Inferior parietal cortex (tissue), 1 donor: Measurements from ENCODE around the gene ALX4.

Experiments used
- DNase-seq: peaks from one replicate; pipeline ENCODE4 v3.0.0-alpha.2; 2016; ENCODE audit errors: extremely low spot score

ALX4 gene

GRCh38 chr11:44300844-44301563, 8.9 kb downstream of the ALX4 start:
- no peak for DNase-seq

GRCh38 chr11:44298862-44299261, 11.1 kb downstream of the ALX4 start:
- no peak for DNase-seq

DNA sequence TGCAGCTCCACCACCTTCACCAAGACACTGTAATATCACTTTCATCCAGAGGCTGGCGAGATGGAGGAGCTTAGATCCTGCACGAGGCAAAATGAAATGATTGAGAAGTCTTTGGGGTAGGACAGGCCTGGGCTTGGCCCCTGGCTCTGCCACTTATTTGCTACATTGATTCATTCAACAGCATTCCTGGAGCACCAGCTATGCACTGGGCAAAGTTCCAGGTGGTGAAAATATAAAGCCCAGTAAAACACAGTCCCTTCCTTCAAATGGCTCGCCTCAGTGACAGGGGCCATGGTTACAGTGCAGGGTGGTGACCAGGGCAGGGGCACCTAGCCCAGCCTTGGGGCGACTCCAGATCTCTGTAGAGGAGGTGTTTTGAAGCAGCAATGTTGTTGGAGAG, 19.7 kb downstream of the ALX4 start:
- DNase-seq, result no peak

DNA sequence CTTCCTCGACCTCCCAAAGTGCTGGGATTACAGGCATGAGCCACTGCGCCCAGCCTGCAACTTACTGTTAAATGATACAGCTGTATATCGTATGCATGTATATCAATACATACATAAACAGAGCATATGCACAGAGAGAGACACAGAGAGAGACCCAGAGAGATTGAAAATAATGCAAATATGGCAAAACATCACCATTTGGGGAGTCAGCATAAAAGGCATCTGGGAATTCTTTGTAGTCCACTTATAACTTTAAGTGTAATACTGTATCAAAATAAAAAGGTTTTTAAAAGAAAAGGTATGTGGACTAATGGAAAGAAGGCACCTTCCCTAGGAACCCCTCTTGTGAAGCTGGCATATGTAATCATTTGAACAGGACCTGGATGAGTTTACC, 21.8 kb downstream of the ALX4 start:
- DNase-seq, result no peak

DNA sequence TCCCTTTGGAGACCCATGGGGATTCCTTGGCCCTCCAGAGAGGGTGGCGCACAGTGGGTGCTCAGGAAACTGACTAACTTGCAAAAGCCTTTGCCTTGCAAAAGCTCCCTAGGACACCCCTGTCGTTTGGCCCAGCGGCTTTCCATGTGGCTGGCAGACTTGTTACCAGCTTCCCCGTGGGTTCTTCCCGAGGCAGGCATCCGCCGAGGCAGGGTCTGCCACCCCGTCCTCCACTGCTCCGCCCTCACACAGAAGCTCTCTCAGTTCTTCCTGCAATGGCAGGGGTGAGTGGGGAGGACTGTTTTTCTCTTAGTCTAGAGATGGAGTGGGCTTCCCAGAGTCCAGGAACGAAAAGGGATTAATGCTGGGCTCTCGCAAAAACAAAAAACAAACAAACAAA, 23.0 kb downstream of the ALX4 start:
- no peak for DNase-seq

GRCh38 chr11:44286268-44286880, 23.6 kb downstream of the ALX4 start:
- DNase-seq, result peak; percentile 55

DNA sequence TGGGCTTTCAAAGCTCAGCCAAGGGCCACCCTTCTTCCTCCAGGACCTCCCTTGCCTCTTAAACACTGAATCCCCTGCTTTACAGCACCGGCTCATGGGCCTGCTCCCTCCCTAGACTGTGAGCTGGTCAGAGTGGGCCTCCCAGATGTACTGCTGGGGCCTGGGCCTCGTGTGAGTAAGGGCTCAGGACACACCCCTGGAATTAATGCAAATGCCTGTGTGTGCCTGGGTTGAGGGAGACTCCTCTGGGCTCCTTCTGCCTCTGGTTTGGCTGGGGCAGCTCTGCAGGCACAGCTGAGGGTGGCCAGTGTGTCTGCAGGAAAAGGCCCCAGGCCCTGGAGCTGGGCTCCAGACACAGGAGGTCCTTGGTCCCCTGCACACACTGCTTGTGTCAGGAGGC, 24.2 kb downstream of the ALX4 start:
- DNase-seq, result no peak

GRCh38 chr11:44282620-44283019, 27.3 kb downstream of the ALX4 start:
- DNase-seq, result no peak

DNA sequence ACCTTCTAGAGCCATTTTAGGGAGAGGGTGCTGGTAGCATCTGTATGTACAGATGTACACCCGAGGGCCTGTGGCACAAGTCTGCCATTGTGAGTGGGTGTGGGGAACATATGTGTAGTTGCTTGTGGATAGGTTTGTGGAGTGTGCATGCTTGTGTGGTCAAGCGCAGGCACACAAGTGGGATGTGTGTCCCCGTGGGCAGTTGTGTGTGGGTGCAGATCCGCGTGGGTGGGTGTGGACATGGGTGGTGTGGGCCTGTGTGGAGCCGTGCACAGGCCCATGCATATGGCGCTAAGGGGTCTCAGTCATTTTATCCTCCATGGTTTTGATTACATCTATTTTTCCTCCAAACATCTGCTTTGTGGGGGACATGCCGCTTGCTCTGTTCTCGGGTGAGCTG, 28.8 kb downstream of the ALX4 start:
- DNase-seq, result no peak

GRCh38 chr11:44280257-44280656, 29.7 kb downstream of the ALX4 start:
- no peak for DNase-seq

DNA sequence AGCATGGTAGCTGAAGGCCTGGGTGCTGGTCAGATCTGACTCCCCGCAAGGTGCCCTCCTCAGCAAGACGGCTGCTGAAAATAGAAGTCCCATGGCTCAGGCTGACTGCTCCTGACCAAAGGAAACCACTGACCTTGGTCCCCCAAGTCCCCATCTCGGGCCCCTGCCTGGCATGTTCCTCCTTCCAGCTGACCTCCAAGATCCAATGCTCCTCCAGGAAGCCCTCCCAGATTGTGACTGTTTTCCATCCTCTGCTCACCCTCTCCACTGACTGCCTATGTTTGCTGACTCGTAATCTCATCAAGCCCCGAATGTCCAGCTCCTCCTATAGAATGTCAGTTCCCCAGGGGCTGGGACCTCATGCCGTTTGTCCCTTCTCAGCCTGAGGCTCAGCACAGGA, 30.5 kb downstream of the ALX4 start:
- DNase-seq, result no peak

DNA sequence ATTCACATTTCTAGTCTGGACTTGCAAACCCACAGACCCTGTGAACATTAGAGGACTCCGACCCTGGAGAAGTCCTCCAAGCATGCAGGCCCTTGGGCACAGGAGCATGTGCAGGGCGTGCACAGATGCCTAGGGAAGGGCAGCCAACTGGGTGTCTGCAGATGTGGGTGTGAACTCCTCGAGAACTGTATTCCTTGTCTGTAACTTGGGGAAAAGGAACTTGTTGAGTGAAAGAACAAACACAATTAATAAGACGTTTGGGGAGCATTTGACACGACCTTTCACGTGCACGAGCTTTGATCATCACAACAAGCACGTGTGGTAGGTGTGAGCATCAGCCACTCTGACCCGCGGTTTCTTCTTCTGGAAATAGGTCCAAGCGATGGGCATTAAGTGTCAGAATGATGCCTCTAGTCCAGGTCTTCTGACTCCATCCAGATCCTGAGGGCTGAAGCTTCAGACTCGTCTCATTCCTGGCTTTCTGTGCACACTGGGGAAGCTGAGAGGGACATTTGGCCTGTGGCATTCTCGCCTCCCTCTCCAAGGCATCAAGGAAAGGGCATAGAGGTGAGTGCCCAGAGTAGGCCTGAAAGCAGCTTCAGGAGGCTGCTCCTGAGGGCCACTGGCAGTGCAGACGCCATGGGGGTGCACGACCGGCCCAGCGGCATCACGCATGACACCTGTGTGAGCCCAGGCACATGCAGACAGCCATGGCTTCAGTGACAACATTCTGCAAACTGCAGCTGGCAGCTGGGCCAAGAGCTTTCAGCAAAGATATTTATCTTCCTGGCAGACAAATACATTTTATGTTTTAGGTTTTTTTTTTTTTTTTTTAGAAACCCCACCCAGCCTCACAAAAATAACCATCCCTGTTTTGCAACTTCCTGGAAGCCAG, 32.5 kb downstream of the ALX4 start:
- DNase-seq, result no peak

- DNase-seq, result no peak
Observed at GRCh38 chr11:44275961-44276550, 33.9 kb downstream of the ALX4 start.

DNA sequence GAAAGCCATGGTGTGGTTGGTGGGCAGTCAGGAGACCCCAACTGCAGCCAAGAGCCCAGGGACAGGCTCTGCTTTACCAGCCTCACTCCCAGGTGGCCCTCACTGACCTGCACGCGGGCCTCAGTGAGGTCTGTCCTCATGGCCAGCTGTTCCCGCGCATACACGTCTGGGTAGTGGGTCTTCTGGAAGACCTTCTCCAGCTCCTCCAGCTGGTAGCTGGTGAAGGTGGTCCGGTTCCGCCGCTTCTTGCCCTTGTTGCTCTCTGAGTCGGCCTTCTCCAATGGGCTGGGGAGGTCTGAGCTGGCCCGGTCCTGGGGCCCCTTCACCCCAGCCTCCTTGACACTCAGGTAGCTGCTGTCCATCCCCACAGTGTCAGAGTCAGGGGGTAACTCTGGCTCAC, 34.7 kb downstream of the ALX4 start:
- no peak for DNase-seq

DNA sequence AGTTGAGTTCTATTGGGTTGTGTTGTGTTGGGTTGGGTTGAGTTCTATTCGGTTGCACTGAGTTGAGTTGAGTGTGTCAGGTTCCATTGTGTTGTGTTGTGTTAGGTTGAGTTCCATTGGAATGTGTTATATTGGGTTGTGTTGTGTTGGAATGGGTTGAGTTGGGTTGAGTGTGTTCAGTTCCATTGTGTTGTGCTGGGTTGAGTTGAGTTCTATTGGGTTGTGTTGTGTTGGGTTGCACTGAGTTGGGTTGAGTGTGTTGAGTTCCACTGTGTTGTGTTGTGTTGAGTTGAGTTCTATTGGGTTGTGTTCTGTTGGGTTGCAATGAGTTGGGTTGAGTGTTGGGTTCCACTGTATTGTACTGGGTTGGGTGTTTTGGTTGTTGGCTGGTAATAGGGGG, 35.5 kb downstream of the ALX4 start:
- DNase-seq, result no peak

DNA sequence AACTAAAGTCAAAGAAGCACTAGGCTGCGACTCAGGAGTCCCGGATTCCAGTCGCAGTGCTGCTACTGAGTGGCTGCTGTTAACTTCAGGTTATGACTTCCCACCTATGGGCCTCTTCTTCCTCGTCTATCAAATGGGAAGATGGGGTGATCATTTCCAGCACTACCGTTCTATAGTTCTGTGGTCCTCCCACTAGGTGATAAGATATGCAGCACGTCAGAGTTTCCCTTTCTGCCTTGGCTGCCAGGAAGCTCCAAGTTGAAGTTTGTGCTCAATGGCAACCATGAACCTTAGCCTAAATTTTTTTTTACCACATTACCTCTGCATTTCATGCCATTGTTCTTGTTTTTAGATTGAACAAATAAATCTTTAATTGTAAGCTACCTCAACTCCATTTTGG, 38.7 kb downstream of the ALX4 start:
- no peak for DNase-seq

GRCh38 chr11:44270403-44271273, 39.3 kb downstream of the ALX4 start:
- DNase-seq, result no peak

DNA sequence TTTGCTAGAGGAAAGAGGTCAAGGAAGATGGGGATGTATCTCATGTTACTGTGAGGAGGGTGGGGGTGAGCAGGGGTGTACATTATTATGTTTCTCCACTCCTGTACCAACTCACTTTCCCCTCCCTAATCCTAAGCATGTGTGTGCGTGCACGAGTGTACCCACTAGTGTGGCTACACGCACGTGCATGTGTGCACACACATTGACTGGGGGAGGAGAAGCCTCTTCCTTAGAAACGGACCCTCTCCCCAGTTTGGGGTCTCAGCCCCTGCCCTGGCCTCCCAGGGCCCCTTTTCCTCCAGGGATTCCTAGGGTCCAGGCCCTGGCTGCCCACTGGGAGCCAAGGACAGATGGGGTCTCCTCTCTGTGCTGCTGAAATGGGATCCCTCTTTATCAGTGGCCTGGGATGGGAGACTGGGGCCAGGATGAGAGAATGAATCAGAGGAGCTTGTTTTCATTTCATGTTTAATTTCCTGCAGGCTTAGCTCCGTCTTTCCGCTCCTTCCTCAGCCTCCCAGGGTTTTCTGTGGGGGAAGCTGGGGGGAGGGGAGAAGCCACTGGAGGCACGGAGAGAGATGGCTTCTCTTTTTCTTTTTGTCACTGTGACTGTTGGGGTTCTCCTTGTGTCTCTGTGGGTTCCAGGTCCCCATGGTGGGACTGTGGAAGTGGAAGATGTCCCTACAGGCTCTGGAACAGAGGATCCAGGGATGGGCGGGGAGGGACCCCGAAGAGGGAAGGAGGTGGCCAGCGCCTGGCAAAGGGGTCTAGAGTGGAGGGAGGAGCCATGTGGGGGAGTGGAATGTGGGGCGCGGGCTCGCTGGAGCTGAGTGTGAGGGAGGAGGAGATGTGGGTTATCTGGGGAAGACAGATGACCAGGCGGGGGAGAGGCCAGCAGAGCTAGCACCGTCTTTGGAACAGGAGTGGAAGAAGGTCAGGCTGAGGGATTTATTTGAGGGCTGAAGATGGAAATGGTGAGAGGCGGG, 40.3 kb downstream of the ALX4 start:
- no peak for DNase-seq

- DNase-seq, result no peak
Observed at GRCh38 chr11:44268614-44269080, 41.3 kb downstream of the ALX4 start.
